Rectal smooth muscle tissue (tissue), 1 donor: ENCODE results near the gene PMCH.
A peak's percentile ranks its signal among the peaks of the same experiment; 100 is the strongest.
"Not testable (repeated sequence)": the region's sequence is repeated elsewhere in the genome, so short reads cannot be mapped to it uniquely, and the experiment has no call there.

ENCODE experiments used
- H3K27ac ChIP-seq: one replicate; pipeline ENCODE4 v1.7.0; 2013; ENCODE audit warnings: low read depth, low read length, inconsistent platforms
- H3K27me3 ChIP-seq: one replicate; pipeline ENCODE4 v1.7.0; 2013; ENCODE audit warnings: low read length; ENCODE audit not compliant: control insufficient read depth, insufficient read depth
- H3K36me3 ChIP-seq: one replicate; pipeline ENCODE4 v1.7.0; 2013; ENCODE audit warnings: low read length; ENCODE audit not compliant: control insufficient read depth, insufficient read depth
- H3K4me1 ChIP-seq: one replicate; pipeline ENCODE4 v1.7.0; 2013; ENCODE audit warnings: low read length; ENCODE audit not compliant: control insufficient read depth, insufficient read depth
- H3K4me3 ChIP-seq: one replicate; pipeline ENCODE4 v1.7.0; 2013; ENCODE audit warnings: low read length
- H3K9ac ChIP-seq: one replicate; pipeline ENCODE4 v1.7.0; 2013; ENCODE audit warnings: low read length

PMCH gene, protein sequence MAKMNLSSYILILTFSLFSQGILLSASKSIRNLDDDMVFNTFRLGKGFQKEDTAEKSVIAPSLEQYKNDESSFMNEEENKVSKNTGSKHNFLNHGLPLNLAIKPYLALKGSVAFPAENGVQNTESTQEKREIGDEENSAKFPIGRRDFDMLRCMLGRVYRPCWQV

DNA sequence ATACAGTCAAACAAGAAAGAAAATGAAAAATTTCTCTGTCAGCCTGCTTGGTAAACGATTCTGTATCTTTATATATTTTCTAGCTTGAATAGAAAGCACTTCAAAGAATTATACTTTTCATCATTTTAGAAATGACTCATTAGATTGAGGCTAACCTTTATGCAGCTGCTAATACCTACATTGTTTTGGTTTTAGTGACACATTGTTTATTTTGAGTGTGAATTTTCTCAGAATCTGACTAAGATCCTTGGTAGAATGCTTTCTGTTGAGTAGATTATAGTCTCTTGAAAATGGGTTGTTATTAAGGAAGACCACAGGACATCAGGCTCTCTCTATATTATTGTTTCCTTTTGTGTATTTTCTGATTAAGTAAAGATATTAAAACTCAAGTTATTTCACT is at the start of gene PMCH:
PMCH (minus strand) TSS at position 45 of the 400 bp plus-strand sequence. CDS start 63 bp downstream, outside the sequence.
- Histone ChIP-seq H3K4me1 (no peaks in the 10 kb centered on the region), H3K27ac (no peak within 1 kb of the TSS), H3K27me3 (no peaks in the 10 kb centered on the region), H3K36me3 (no peaks in the 10 kb centered on the region), H3K4me3 (no peak within 1 kb of the TSS), H3K9ac (no peak within 1 kb of the TSS)

DNA sequence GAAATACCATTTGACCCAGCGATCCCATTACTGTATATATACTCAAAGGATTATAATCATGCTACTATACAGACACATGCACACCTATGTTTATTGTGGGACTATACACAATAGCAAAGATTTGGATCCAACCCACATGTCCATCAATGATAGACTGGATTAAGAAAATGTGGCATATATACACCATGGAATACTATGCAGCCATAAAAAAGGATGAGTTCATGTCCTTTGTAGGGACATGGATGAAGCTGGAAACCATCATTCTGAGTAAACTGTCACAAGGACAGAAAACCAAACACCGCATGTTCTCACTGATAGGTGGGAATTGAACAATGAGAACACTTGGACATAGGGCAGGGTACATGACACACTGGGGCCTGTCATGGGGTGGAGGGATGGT is 43.2 kb upstream of the PMCH start:
- not testable (repeated sequence) for H3K4me1 ChIP-seq, H3K36me3 ChIP-seq, H3K4me3 ChIP-seq, H3K27me3 ChIP-seq, H3K27ac ChIP-seq, H3K9ac ChIP-seq

GRCh38 chr12:102234599-102234998 is 37.0 kb upstream of the PMCH start:
- H3K27ac ChIP-seq: no peak overlapping the region
- H3K27me3 ChIP-seq: no peaks in the 10 kb centered on the region
- no peaks in the 10 kb centered on the region for H3K36me3 ChIP-seq
- H3K4me3 ChIP-seq: no peak overlapping the region
- H3K9ac ChIP-seq: no peak overlapping the region
- H3K4me1 ChIP-seq: peaks cover 2% of the 10 kb centered on the region

- Histone ChIP-seq H3K36me3 (no peaks in the 10 kb centered on the region), H3K4me1 (peaks cover 2% of the 10 kb centered on the region), H3K4me3 (no peak overlapping the region), H3K9ac (no peak overlapping the region), H3K27ac (peak overlapping the region; percentile 1), H3K27me3 (no peaks in the 10 kb centered on the region)
Observed at GRCh38 chr12:102232446-102232845, 34.8 kb upstream of the PMCH start.

- Histone ChIP-seq H3K36me3 (no peaks in the 10 kb centered on the region), H3K27ac (peak overlapping the region; percentile 1), H3K9ac (no peak overlapping the region), H3K27me3 (no peaks in the 10 kb centered on the region), H3K4me3 (no peak overlapping the region), H3K4me1 (peaks cover 2% of the 10 kb centered on the region)
Observed at GRCh38 chr12:102232036-102232435, 34.4 kb upstream of the PMCH start.

GRCh38 chr12:102227954-102228353 is 30.3 kb upstream of the PMCH start:
- Histone ChIP-seq H3K4me1 (peaks cover 2% of the 10 kb centered on the region), H3K9ac (no peak overlapping the region), H3K4me3 (no peak overlapping the region), H3K36me3 (no peaks in the 10 kb centered on the region), H3K27me3 (no peaks in the 10 kb centered on the region), H3K27ac (no peak overlapping the region)

GRCh38 chr12:102220736-102221135 is 23.1 kb upstream of the PMCH start:
- Histone ChIP-seq H3K9ac (no peak overlapping the region), H3K27me3 (no peaks in the 10 kb centered on the region)

DNA sequence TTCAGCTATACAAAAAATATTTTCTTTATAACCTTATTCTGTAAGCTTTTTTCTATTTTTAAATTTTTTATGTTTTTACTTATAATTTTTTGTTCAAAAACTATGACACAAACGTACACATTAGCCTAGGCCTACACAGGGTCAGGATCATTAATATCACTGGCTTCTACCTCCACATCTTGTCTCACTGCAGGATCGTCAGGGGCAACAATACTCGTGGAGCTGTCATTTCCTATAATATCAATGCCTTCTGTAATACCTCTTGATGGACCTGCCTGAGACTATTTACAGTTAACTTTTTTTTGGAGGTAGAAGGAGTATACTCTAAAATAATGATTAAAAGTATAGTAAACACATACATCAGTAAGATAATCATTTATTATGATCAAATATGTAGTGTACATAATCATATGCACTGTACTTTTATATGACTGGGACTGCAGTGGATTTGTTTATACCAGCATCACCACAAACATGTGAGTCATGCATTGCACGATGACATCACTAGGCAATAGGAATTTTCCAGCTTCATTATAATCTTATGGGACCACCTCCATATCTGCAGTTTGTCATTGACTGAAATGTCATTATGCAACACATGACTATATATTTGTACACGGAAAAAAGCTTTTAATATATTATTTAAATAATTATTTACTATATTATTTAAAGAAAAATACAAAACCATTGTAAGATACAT is 18.5 kb upstream of the PMCH start:
- Histone ChIP-seq H3K4me1 (no peaks in the 10 kb centered on the region), H3K36me3 (no peaks in the 10 kb centered on the region), H3K9ac (no peak overlapping the region), H3K27me3 (no peaks in the 10 kb centered on the region), H3K4me3 (no peak overlapping the region), H3K27ac (no peak overlapping the region)

More at GRCh38 chr12:102220736-102221135, 23.1 kb upstream of the PMCH start:
- no peak overlapping the region for H3K27ac ChIP-seq
- no peaks in the 10 kb centered on the region for H3K36me3 ChIP-seq
- no peak overlapping the region for H3K4me3 ChIP-seq
- no peaks in the 10 kb centered on the region for H3K4me1 ChIP-seq

- H3K4me3 ChIP-seq: no peak overlapping the region
- no peaks in the 10 kb centered on the region for H3K27me3 ChIP-seq
- no peak overlapping the region for H3K27ac ChIP-seq
- H3K36me3 ChIP-seq: no peaks in the 10 kb centered on the region
- H3K4me1 ChIP-seq: no peaks in the 10 kb centered on the region
- no peak overlapping the region for H3K9ac ChIP-seq
Observed at GRCh38 chr12:102204025-102204424, 6.4 kb upstream of the PMCH start.

DNA sequence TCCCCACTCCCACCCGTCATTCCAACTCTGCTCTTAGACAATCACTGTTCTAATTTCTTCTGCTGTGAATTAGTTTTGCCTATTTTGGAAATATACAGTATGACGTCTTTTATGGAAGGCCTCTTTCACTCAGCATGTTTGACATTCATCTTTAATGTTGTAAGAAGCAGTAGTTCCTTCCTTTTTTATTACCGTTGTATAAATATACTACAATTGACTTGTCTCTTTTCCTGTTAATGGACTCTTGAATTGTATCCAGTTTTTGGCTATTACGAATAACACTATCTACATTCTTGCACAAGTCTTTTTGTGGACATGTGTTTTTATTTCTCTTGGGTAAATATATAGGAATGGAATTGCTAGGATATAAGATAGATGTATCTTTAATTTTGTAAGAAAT is 4.9 kb upstream of the PMCH start:
- Histone ChIP-seq H3K9ac (no peak overlapping the region), H3K4me3 (no peak overlapping the region), H3K27ac (no peak overlapping the region), H3K36me3 (no peaks in the 10 kb centered on the region), H3K4me1 (no peaks in the 10 kb centered on the region), H3K27me3 (no peaks in the 10 kb centered on the region)

- no peaks in the 10 kb centered on the region for H3K27me3 ChIP-seq
- no peak overlapping the region for H3K27ac ChIP-seq
- no peak overlapping the region for H3K9ac ChIP-seq
- H3K36me3 ChIP-seq: no peaks in the 10 kb centered on the region
- H3K4me1 ChIP-seq: no peaks in the 10 kb centered on the region
- no peak overlapping the region for H3K4me3 ChIP-seq
Observed at GRCh38 chr12:102201436-102202061, 3.9 kb upstream of the PMCH start.

- H3K27me3 ChIP-seq: no peaks in the 10 kb centered on the region
- H3K27ac ChIP-seq: no peak overlapping the region
- H3K36me3 ChIP-seq: no peaks in the 10 kb centered on the region
- no peak overlapping the region for H3K9ac ChIP-seq
- H3K4me1 ChIP-seq: no peaks in the 10 kb centered on the region
- no peak overlapping the region for H3K4me3 ChIP-seq
Observed at GRCh38 chr12:102195826-102196225, 1.8 kb downstream of the PMCH start.

DNA sequence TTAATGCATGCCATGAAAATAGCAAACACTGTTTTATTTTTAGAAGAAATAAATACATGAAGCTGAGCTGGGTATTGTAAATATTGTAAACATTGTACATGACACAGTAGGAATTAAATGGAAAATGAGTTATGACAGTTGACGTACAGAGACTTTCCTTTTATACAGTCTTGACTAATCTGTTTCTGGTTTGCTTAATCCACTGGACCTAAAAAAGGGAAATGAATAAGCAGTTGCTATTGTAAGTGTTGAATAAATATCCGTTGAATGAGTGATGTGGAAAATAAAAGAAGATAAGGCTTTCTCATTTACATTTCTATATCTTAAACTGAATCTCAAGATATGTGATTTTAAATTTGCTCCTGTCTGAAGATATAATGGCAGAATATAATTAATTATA is 15.0 kb downstream of the PMCH start:
- Histone ChIP-seq H3K27ac (no peak overlapping the region), H3K27me3 (no peaks in the 10 kb centered on the region), H3K4me1 (no peaks in the 10 kb centered on the region), H3K36me3 (no peaks in the 10 kb centered on the region), H3K9ac (no peak overlapping the region), H3K4me3 (no peak overlapping the region)
